ENCODE measurements around the gene HBQ1.

The HBQ1 gene

GRCh38 chr16:193441-193840 is 13.2 kb downstream of the HBQ1 start:
- no peak overlapping the region for H2BK12ac ChIP-seq (ENCODE audit: low read length)
- no peak overlapping the region for H2BK120ac ChIP-seq (ENCODE audit: insufficient read depth, low read length, poor library complexity)
- no peak overlapping the region for H2BK5ac ChIP-seq (ENCODE audit: low read depth, low read length, poor library complexity)
- H3K4me2 ChIP-seq (ENCODE audit: low read length), result no peak overlapping the region
- H3K27me3 ChIP-seq (ENCODE audit: insufficient read depth, low read length), result no peaks in the 10 kb centered on the region
- no peak overlapping the region for H4K12ac ChIP-seq (ENCODE audit: low read depth, low read length)
- H2AK5ac ChIP-seq (ENCODE audit: low read length), result no peak overlapping the region
- no peak overlapping the region for H3K4ac ChIP-seq (ENCODE audit: low read depth, low read length)
- peak; percentile 86 to 88 for DNase-seq
- no peaks in the 10 kb centered on the region for H3K79me2 ChIP-seq (ENCODE audit: control insufficient read depth, insufficient read depth, low read length, poor library complexity)
- no peak overlapping the region for H3K18ac ChIP-seq (ENCODE audit: low read length)
- no peak overlapping the region for H3K27ac ChIP-seq (ENCODE audit: low read depth, low read length)
- H3K79me1 ChIP-seq (ENCODE audit: low read length), result no peaks in the 10 kb centered on the region
- H3K9me3 ChIP-seq (ENCODE audit: insufficient read depth, low read depth, low read length), result no peaks in the 10 kb centered on the region
- no peak overlapping the region for H3K9ac ChIP-seq (ENCODE audit: low read length)
- no peak overlapping the region for H3K23ac ChIP-seq (ENCODE audit: low read length)
- no peak overlapping the region for H2AFZ ChIP-seq (ENCODE audit: insufficient read depth, low read length, poor library complexity)
- no peak overlapping the region for H3K4me3 ChIP-seq (ENCODE audit: low read depth, low read length)
- no peak overlapping the region for H4K8ac ChIP-seq (ENCODE audit: low read depth, low read length)
- H3K36me3 ChIP-seq (ENCODE audit: control insufficient read depth in 1 of 2, insufficient read depth in 2 of 2, low read length in 2 of 2), result peaks cover 87 to 90% of the 10 kb centered on the region in 2 experiments
- H3K14ac ChIP-seq (ENCODE audit: low read length), result no peak overlapping the region
- H3K4me1 ChIP-seq (ENCODE audit: control insufficient read depth in 1 of 2, insufficient read depth in 2 of 2, low read length in 2 of 2), result no peaks in the 10 kb centered on the region
- no CpG with 5 or more reads among the region's 15 CpGs for WGBS (ENCODE audit: extremely low coverage, insufficient coverage, insufficient read length)
- no peak overlapping the region for H4K91ac ChIP-seq (ENCODE audit: low read depth, low read length)

- H3K14ac ChIP-seq (ENCODE audit: low read length), result no peak overlapping the region
- no peak overlapping the region for H3K4me2 ChIP-seq (ENCODE audit: low read length)
- H4K91ac ChIP-seq (ENCODE audit: low read depth, low read length), result no peak overlapping the region
- H3K23ac ChIP-seq (ENCODE audit: low read length), result no peak overlapping the region
- no peak overlapping the region for H2BK5ac ChIP-seq (ENCODE audit: low read depth, low read length, poor library complexity)
- no peak overlapping the region for H2BK12ac ChIP-seq (ENCODE audit: low read length)
- no peak overlapping the region for H2AK5ac ChIP-seq (ENCODE audit: low read length)
- WGBS (ENCODE audit: extremely low coverage, insufficient coverage, insufficient read length), result no CpG with 5 or more reads among the region's 6 CpGs
- H3K27me3 ChIP-seq (ENCODE audit: insufficient read depth, low read length), result no peaks in the 10 kb centered on the region
- H3K4ac ChIP-seq (ENCODE audit: low read depth, low read length), result no peak overlapping the region
- no peak for DNase-seq
- H4K12ac ChIP-seq (ENCODE audit: low read depth, low read length), result no peak overlapping the region
- no peaks in the 10 kb centered on the region for H3K9me3 ChIP-seq (ENCODE audit: insufficient read depth, low read depth, low read length)
- H3K18ac ChIP-seq (ENCODE audit: low read length), result no peak overlapping the region
- no peak overlapping the region for H2BK120ac ChIP-seq (ENCODE audit: insufficient read depth, low read length, poor library complexity)
- no peak overlapping the region for H3K4me3 ChIP-seq (ENCODE audit: low read depth, low read length)
- H3K4me1 ChIP-seq (ENCODE audit: control insufficient read depth in 1 of 2, insufficient read depth in 2 of 2, low read length in 2 of 2), result no peaks in the 10 kb centered on the region
- H2AFZ ChIP-seq (ENCODE audit: insufficient read depth, low read length, poor library complexity), result no peak overlapping the region
- no peak overlapping the region for H3K9ac ChIP-seq (ENCODE audit: low read length)
- no peaks in the 10 kb centered on the region for H3K79me2 ChIP-seq (ENCODE audit: control insufficient read depth, insufficient read depth, low read length, poor library complexity)
- H3K27ac ChIP-seq (ENCODE audit: low read depth, low read length), result no peak overlapping the region
- no peak overlapping the region for H4K8ac ChIP-seq (ENCODE audit: low read depth, low read length)
- H3K36me3 ChIP-seq (ENCODE audit: control insufficient read depth in 1 of 2, insufficient read depth in 2 of 2, low read length in 2 of 2), result peaks cover 87 to 88% of the 10 kb centered on the region in 2 experiments
- H3K79me1 ChIP-seq (ENCODE audit: low read length), result no peaks in the 10 kb centered on the region
These were observed 14.3 kb downstream of the HBQ1 start for GRCh38 chr16:194516-194915.

- no peak overlapping the region for H3K14ac ChIP-seq (ENCODE audit: low read length)
- WGBS (ENCODE audit: extremely low coverage, insufficient coverage, insufficient read length), result no CpG with 5 or more reads among the region's 5 CpGs
These were observed 20.1 kb downstream of the HBQ1 start for GRCh38 chr16:200388-200787.

GRCh38 chr16:203246-203645 is 23.0 kb downstream of the HBQ1 start:
- H3K4ac ChIP-seq (ENCODE audit: low read depth, low read length), result no peak overlapping the region
- no peak overlapping the region for H3K4me2 ChIP-seq (ENCODE audit: low read length)
- peaks cover 3 to 5% of the 10 kb centered on the region in 2 experiments for H3K4me1 ChIP-seq (ENCODE audit: control insufficient read depth in 1 of 2, insufficient read depth in 2 of 2, low read length in 2 of 2)
- no peaks in the 10 kb centered on the region for H3K79me2 ChIP-seq (ENCODE audit: control insufficient read depth, insufficient read depth, low read length, poor library complexity)
- no peaks in the 10 kb centered on the region for H3K9me3 ChIP-seq (ENCODE audit: insufficient read depth, low read depth, low read length)
- no peak overlapping the region for H3K23ac ChIP-seq (ENCODE audit: low read length)
- no peak overlapping the region for H4K8ac ChIP-seq (ENCODE audit: low read depth, low read length)
- no peak for DNase-seq
- H4K91ac ChIP-seq (ENCODE audit: low read depth, low read length), result no peak overlapping the region
- H2AK5ac ChIP-seq (ENCODE audit: low read length), result no peak overlapping the region
- no peak overlapping the region for H3K18ac ChIP-seq (ENCODE audit: low read length)
- H4K12ac ChIP-seq (ENCODE audit: low read depth, low read length), result no peak overlapping the region
- peaks cover 47 to 58% of the 10 kb centered on the region in 2 experiments for H3K36me3 ChIP-seq (ENCODE audit: control insufficient read depth in 1 of 2, insufficient read depth in 2 of 2, low read length in 2 of 2)
- peaks cover 3% of the 10 kb centered on the region for H3K79me1 ChIP-seq (ENCODE audit: low read length)
- no peak overlapping the region for H2AFZ ChIP-seq (ENCODE audit: insufficient read depth, low read length, poor library complexity)
- no peak overlapping the region for H3K14ac ChIP-seq (ENCODE audit: low read length)
- H3K27ac ChIP-seq (ENCODE audit: low read depth, low read length), result no peak overlapping the region
- WGBS (ENCODE audit: extremely low coverage, insufficient coverage, insufficient read length), result no CpG with 5 or more reads among the region's 4 CpGs
- H3K4me3 ChIP-seq (ENCODE audit: low read depth, low read length), result no peak overlapping the region
- H2BK12ac ChIP-seq (ENCODE audit: low read length), result no peak overlapping the region
- H2BK120ac ChIP-seq (ENCODE audit: insufficient read depth, low read length, poor library complexity), result no peak overlapping the region
- no peak overlapping the region for H2BK5ac ChIP-seq (ENCODE audit: low read depth, low read length, poor library complexity)
- H3K9ac ChIP-seq (ENCODE audit: low read length), result no peak overlapping the region
- H3K27me3 ChIP-seq (ENCODE audit: insufficient read depth, low read length), result no peaks in the 10 kb centered on the region

More at GRCh38 chr16:200388-200787, 20.1 kb downstream of the HBQ1 start:
- Histone ChIP-seq H4K12ac (ENCODE audit: low read depth, low read length) (no peak overlapping the region), H3K4me2 (ENCODE audit: low read length) (peak overlapping the region; percentile 13), H2BK12ac (ENCODE audit: low read length) (no peak overlapping the region), H3K4me1 (ENCODE audit: control insufficient read depth in 1 of 2, insufficient read depth in 2 of 2, low read length in 2 of 2) (peaks cover 3 to 5% of the 10 kb centered on the region in 2 experiments), H2BK120ac (ENCODE audit: insufficient read depth, low read length, poor library complexity) (no peak overlapping the region), H3K79me2 (ENCODE audit: control insufficient read depth, insufficient read depth, low read length, poor library complexity) (no peaks in the 10 kb centered on the region), H3K18ac (ENCODE audit: low read length) (no peak overlapping the region), H2AK5ac (ENCODE audit: low read length) (no peak overlapping the region), H2AFZ (ENCODE audit: insufficient read depth, low read length, poor library complexity) (no peak overlapping the region), H3K27me3 (ENCODE audit: insufficient read depth, low read length) (no peaks in the 10 kb centered on the region), H3K36me3 (ENCODE audit: control insufficient read depth in 1 of 2, insufficient read depth in 2 of 2, low read length in 2 of 2) (peaks cover 54 to 64% of the 10 kb centered on the region in 2 experiments), H3K79me1 (ENCODE audit: low read length) (peaks cover 3% of the 10 kb centered on the region), H3K9me3 (ENCODE audit: insufficient read depth, low read depth, low read length) (no peaks in the 10 kb centered on the region), H4K8ac (ENCODE audit: low read depth, low read length) (no peak overlapping the region), H2BK5ac (ENCODE audit: low read depth, low read length, poor library complexity) (no peak overlapping the region), H3K23ac (ENCODE audit: low read length) (no peak overlapping the region), H3K9ac (ENCODE audit: low read length) (no peak overlapping the region), H3K27ac (ENCODE audit: low read depth, low read length) (peak overlapping the region; percentile 65), H4K91ac (ENCODE audit: low read depth, low read length) (no peak overlapping the region), H3K4me3 (ENCODE audit: low read depth, low read length) (no peak overlapping the region), H3K4ac (ENCODE audit: low read depth, low read length) (no peak overlapping the region)
- DNase-seq, result peak; percentile 83 to 95
